Measurements from ENCODE around the gene MLXIP. TPM values are rescaled to one million over a fixed set of nuclear protein-coding genes. Genes with fewer than 3 reads are reported as not detected.
A peak's percentile ranks its signal among the peaks of the same experiment; 100 is the strongest.

Gene MLXIP
- polyA plus RNA-seq, 10 donors, result 22.1 to 36.0 (median 28.1) TPM

- peak in 2 of 3 donors; percentile 44 to 64 for DNase-seq
Measured at GRCh38 chr12:122182887-122183587, 104.5 kb downstream of the MLXIP start, which contains the start of gene LRRC43. TSS of gene LRRC43 (plus strand) at chr12:122183123. CDS start at chr12:122183145, 22 bp downstream.

- no peak for DNase-seq
Measured at GRCh38 chr12:122183588-122183940, 105.0 kb downstream of the MLXIP start.

- no peak for DNase-seq
Measured at GRCh38 chr12:122184517-122184916, 106.0 kb downstream of the MLXIP start.

GRCh38 chr12:122185079-122185478 lies 106.5 kb downstream of the MLXIP start:
- no peak for DNase-seq

- no peak for DNase-seq
Measured at GRCh38 chr12:122185494-122186082, 107.0 kb downstream of the MLXIP start.

GRCh38 chr12:122187466-122187865 lies 108.9 kb downstream of the MLXIP start:
- no peak for DNase-seq

- no peak for DNase-seq
Measured at GRCh38 chr12:122189626-122190475, 111.3 kb downstream of the MLXIP start.

- DNase-seq, result peak in 1 of 3 donors; percentile 21
Measured at GRCh38 chr12:122190842-122191668, 112.5 kb downstream of the MLXIP start.

- DNase-seq, result no peak
Measured at GRCh38 chr12:122192441-122192840, 113.9 kb downstream of the MLXIP start.

GRCh38 chr12:122194804-122195203 lies 116.2 kb downstream of the MLXIP start:
- DNase-seq, result no peak

GRCh38 chr12:122195405-122195804 lies 116.8 kb downstream of the MLXIP start:
- DNase-seq, result no peak

Other genes with a start within 250 kb of the MLXIP start
- under 1 TPM in 2 of 10 donors, not detected in 8; 0.11 to 0.14 TPM for gene HPD, start 219.9 kb upstream of the MLXIP start, polyA plus RNA-seq (ENCODE audit: insufficient read length in 10 of 10)
- gene PSMD9, start 190.0 kb upstream of the MLXIP start, polyA plus RNA-seq (ENCODE audit: insufficient read length in 10 of 10), result 10 to 100 TPM; 33.4 to 56.1 (median 42.0) TPM
- 1 to 10 TPM in 7 of 10 donors, under 1 TPM in 3; 0.54 to 2.2 (median 1.2) TPM for gene CFAP251, start 160.2 kb upstream of the MLXIP start, polyA plus RNA-seq (ENCODE audit: insufficient read length in 10 of 10)
- 10 to 100 TPM; 12.5 to 17.5 (median 14.7) TPM for gene BCL7A, start 56.9 kb upstream of the MLXIP start, polyA plus RNA-seq (ENCODE audit: insufficient read length in 10 of 10)
- gene IL31, start 95.5 kb downstream of the MLXIP start, polyA plus RNA-seq (ENCODE audit: insufficient read length in 10 of 10), result not detected
- under 1 TPM in 8 of 10 donors, not detected in 2; 0.22 to 0.80 (median 0.38) TPM for gene LRRC43, start 104.4 kb downstream of the MLXIP start, polyA plus RNA-seq (ENCODE audit: insufficient read length in 10 of 10)
- under 1 TPM in 9 of 10 donors, not detected in 1; 0.19 to 0.64 (median 0.48) TPM for gene B3GNT4, start 125.0 kb downstream of the MLXIP start, polyA plus RNA-seq (ENCODE audit: insufficient read length in 10 of 10)
- gene DIABLO, start 147.3 kb downstream of the MLXIP start, polyA plus RNA-seq (ENCODE audit: insufficient read length in 10 of 10), result 10 to 100 TPM; 25.8 to 43.3 (median 38.0) TPM
- 10 to 100 TPM in 9 of 10 donors, 1 to 10 TPM in 1; 10.0 to 14.0 (median 12.7) TPM for gene VPS33A, start 187.7 kb downstream of the MLXIP start, polyA plus RNA-seq (ENCODE audit: insufficient read length in 10 of 10)